GM04503 (cell line): ENCODE results near the gene SLC12A7.
"Not testable (repeated sequence)": the region's sequence is repeated elsewhere in the genome, so short reads cannot be mapped to it uniquely, and the experiment has no call there.

Source experiments
- DNase-seq: peaks from one replicate; pipeline ENCODE4 v3.0.0-alpha.2; 2012; ENCODE audit warnings: low read depth

SLC12A7 gene

GRCh38 chr5:1034986-1035385, 76.9 kb downstream of the SLC12A7 start:
- DNase-seq, result no peak

- DNase-seq, result no peak
Measured at GRCh38 chr5:1034421-1034905, 77.4 kb downstream of the SLC12A7 start.

GRCh38 chr5:1033606-1034420, 78.0 kb downstream of the SLC12A7 start:
- DNase-seq, result no peak

- no peak for DNase-seq
Measured at GRCh38 chr5:1033178-1033577, 78.7 kb downstream of the SLC12A7 start.

GRCh38 chr5:1032551-1033027, 79.3 kb downstream of the SLC12A7 start:
- DNase-seq, result no peak

GRCh38 chr5:1032011-1032410, 79.9 kb downstream of the SLC12A7 start:
- no peak for DNase-seq

- no peak for DNase-seq
Measured at GRCh38 chr5:1031306-1031959, 80.4 kb downstream of the SLC12A7 start.

- DNase-seq, result no peak
Measured at GRCh38 chr5:1030801-1031271, 81.0 kb downstream of the SLC12A7 start.

GRCh38 chr5:1029945-1030625, 81.8 kb downstream of the SLC12A7 start:
- DNase-seq, result no peak

GRCh38 chr5:1029282-1029944, 82.5 kb downstream of the SLC12A7 start:
- DNase-seq, result no peak

GRCh38 chr5:1028481-1029281, 83.2 kb downstream of the SLC12A7 start:
- DNase-seq, result no peak

GRCh38 chr5:1027631-1028441, 84.0 kb downstream of the SLC12A7 start:
- no peak for DNase-seq

- no peak for DNase-seq
Measured at GRCh38 chr5:1026700-1027621, 84.9 kb downstream of the SLC12A7 start.

GRCh38 chr5:1021969-1022336, 89.9 kb downstream of the SLC12A7 start:
- not testable (repeated sequence) for DNase-seq

GRCh38 chr5:1021136-1021968, 90.5 kb downstream of the SLC12A7 start:
- no peak for DNase-seq

- no peak for DNase-seq
Measured at GRCh38 chr5:1020452-1020961, 91.4 kb downstream of the SLC12A7 start.

- no peak for DNase-seq
Measured at GRCh38 chr5:1019001-1019905, 92.6 kb downstream of the SLC12A7 start.
